HCT116 (cell line): Measurements from ENCODE around the gene EML4. TPM values are rescaled to one million over a fixed set of nuclear protein-coding genes. Genes with fewer than 3 reads are reported as not detected.

Source experiments
- ATAC-seq: fragments of 200-7000 bp; cut with Tn5 transposase; 2 replicates; pipeline ENCODE4 v1.9.1; 2020; ENCODE audit warnings: mild to moderate bottlenecking, moderate library complexity
- BruUV-seq: library from RNA; stranded (reverse); fragments of 400-500 nt; replicated peaks from 2 replicates; lab custom pipeline; 2021; lab: Mats Ljungman, UMichigan
- CTCF ChIA-PET: fragments of 300-600 bp; sonication (Branson Sonifier 250); formaldehyde crosslinking; loops from one replicate; lab custom pipeline; 2021; ENCODE audit warnings: antibody characterized with exemption; lab: Charles Lee
- POLR2A ChIA-PET: fragments of 300-600, 350-600 bp; sonication (Branson Sonifier 250); formaldehyde crosslinking; loops from one replicate; lab custom pipeline; 2021; ENCODE audit warnings: antibody characterized with exemption; lab: Charles Lee
- RAD21 ChIA-PET, 2 experiments: fragments of 300-600 bp; sonication (Branson Sonifier 250); formaldehyde crosslinking; loops; one replicate each; lab custom pipeline; 2023; ENCODE audit warnings: low total read pairs in 2 of 2; ENCODE audit not compliant: uncharacterized antibody in 2 of 2, unreplicated experiment in 2 of 2, low non-redundant PET in 1 of 2; lab: Charles Lee
- DNase-seq: peaks from one replicate; pipeline ENCODE4 v3.0.0-alpha.2; 2010; ENCODE audit warnings: low read depth, low spot score
- H2AFZ ChIP-seq: fragments of 200-600 bp; shearing (Covaris generic), sonication (generic); 2 replicates; pipeline ENCODE4 v1.6.1; 2017; ENCODE audit warnings: low read depth, mixed run types, mixed read lengths, antibody characterized with exemption, low read length; ENCODE audit not compliant: poor library complexity, severe bottlenecking
- H3K27ac ChIP-seq: 2 replicates; pipeline ENCODE4 v1.5.1; 2012; ENCODE audit warnings: low read depth, low read length
- H3K27me3 ChIP-seq: fragments of 200-600 bp; sonication (generic); 2 replicates; pipeline ENCODE4 v1.6.1; 2016; ENCODE audit warnings: mixed run types, low read length, mixed read lengths; ENCODE audit not compliant: insufficient read depth
- H3K36me3 ChIP-seq, 2 experiments: fragments of 200-500 bp in 1 of 2; fragments of 200-600 bp in 1 of 2; sonication (Bioruptor generic) in 1 of 2; sonication (generic) in 1 of 2; 2 replicates each; pipeline versions ENCODE4 v1.5.1 to v1.6.1; 2014 to 2016; ENCODE audit warnings: low read length in 2 of 2, inconsistent platforms in 1 of 2, mixed read lengths in 1 of 2, mixed run types in 1 of 2; ENCODE audit not compliant: insufficient read depth in 2 of 2, control insufficient read depth in 1 of 2
- H3K4me1 ChIP-seq, 2 experiments: fragments of 200-600 bp in 1 of 2; sonication (generic) in 1 of 2; 2 replicates each; pipeline versions ENCODE4 v1.5.1 to v1.6.1; 2012 to 2017; ENCODE audit warnings: low read length in 2 of 2, inconsistent platforms in 1 of 2, mild to moderate bottlenecking in 1 of 2, mixed read lengths in 1 of 2, mixed run types in 1 of 2, moderate library complexity in 1 of 2; ENCODE audit not compliant: insufficient read depth in 2 of 2, control insufficient read depth in 1 of 2
- H3K4me2 ChIP-seq: fragments of 200-600 bp; sonication (generic); 2 replicates; pipeline ENCODE4 v1.6.1; 2017; ENCODE audit warnings: mixed run types, low read length, mixed read lengths
- H3K4me3 ChIP-seq, 2 experiments: fragments of 200-600 bp in 1 of 2; sonication (generic) in 1 of 2; replicated peaks in 1 of 2; 2 replicates each; pipeline ENCODE4 v1.5.1; 2011 to 2016; ENCODE audit warnings: low read length in 2 of 2, control low read depth in 1 of 2, low read depth in 1 of 2, mild to moderate bottlenecking in 1 of 2, mixed read lengths in 1 of 2, mixed run types in 1 of 2
- H3K79me2 ChIP-seq: fragments of 200-600 bp; sonication (generic); 2 replicates; pipeline ENCODE4 v1.6.1; 2017; ENCODE audit warnings: mild to moderate bottlenecking, mixed run types, low read length, moderate library complexity, mixed read lengths; ENCODE audit not compliant: insufficient read depth
- H3K9ac ChIP-seq: fragments of 200-600 bp; sonication (generic); 2 replicates; pipeline ENCODE4 v1.6.1; 2016; ENCODE audit warnings: low read length, mixed read lengths
- H3K9me2 ChIP-seq: fragments of 200-600 bp; sonication (generic), shearing (Covaris generic); 2 replicates; pipeline ENCODE4 v1.6.1; 2017; ENCODE audit warnings: mixed run types, mild to moderate bottlenecking, moderate library complexity; ENCODE audit not compliant: insufficient read depth
- H3K9me3 ChIP-seq, 2 experiments: fragments of 200-500 bp in 1 of 2; fragments of 200-600 bp in 1 of 2; sonication (Bioruptor generic) in 1 of 2; sonication (generic) in 1 of 2; 2 replicates each; pipeline ENCODE4 v1.6.1; 2014 to 2017; ENCODE audit warnings: low read length in 2 of 2, mixed read lengths in 2 of 2, inconsistent platforms in 1 of 2, low read depth in 1 of 2, mild to moderate bottlenecking in 1 of 2, mixed run types in 1 of 2, moderate library complexity in 1 of 2; ENCODE audit not compliant: control insufficient read depth in 1 of 2, insufficient read depth in 1 of 2
- H4K20me1 ChIP-seq: fragments of 200-600 bp; sonication (generic), shearing (Covaris generic); 2 replicates; pipeline ENCODE4 v1.6.1; 2017; ENCODE audit warnings: mixed run types, mild to moderate bottlenecking, moderate library complexity; ENCODE audit not compliant: insufficient read depth
- CEBPB ChIP-seq: IDR thresholded peaks from 2 replicates; pipeline ENCODE4 v1.6.1; 2012; ENCODE audit warnings: low read depth
- EGR1 ChIP-seq: IDR thresholded peaks from 2 replicates; pipeline ENCODE4 v1.6.1; 2012; ENCODE audit warnings: low read depth
- ELF1 ChIP-seq: IDR thresholded peaks from 2 replicates; pipeline ENCODE4 v1.6.1; 2012; ENCODE audit warnings: low read depth, borderline replicate concordance
- EZH2 ChIP-seq: fragments of 200-600 bp; sonication (generic); IDR thresholded peaks from 2 replicates; pipeline ENCODE4 v1.6.1; 2017; ENCODE audit warnings: antibody characterized with exemption, mixed run types
- POLR2AphosphoS5 ChIP-seq: IDR thresholded peaks from 2 replicates; pipeline ENCODE4 v1.6.1; 2011; ENCODE audit warnings: mild to moderate bottlenecking, low read depth, low read length, moderate library complexity
- RAD21 ChIP-seq: IDR thresholded peaks from 2 replicates; pipeline ENCODE4 v1.6.1; 2012; ENCODE audit warnings: low read depth, mild to moderate bottlenecking
- SP1 ChIP-seq: IDR thresholded peaks from 2 replicates; pipeline ENCODE4 v1.6.1; 2012; ENCODE audit warnings: low read depth
- SRF ChIP-seq: IDR thresholded peaks from 2 replicates; pipeline ENCODE4 v1.6.1; 2012; ENCODE audit warnings: low read depth
- TCF7L2 ChIP-seq: IDR thresholded peaks from 2 replicates; pipeline ENCODE4 v1.7.0; 2011; ENCODE audit warnings: borderline replicate concordance, inconsistent platforms; ENCODE audit not compliant: insufficient read depth, insufficient read length; ENCODE audit errors: extremely low read depth
- YY1 ChIP-seq: IDR thresholded peaks from 2 replicates; pipeline ENCODE4 v1.6.1; 2011; ENCODE audit warnings: low read length, low read depth, moderate library complexity, mild to moderate bottlenecking; ENCODE audit not compliant: insufficient replicate concordance; ENCODE audit errors: extremely low read depth
- ZBTB33 ChIP-seq: IDR thresholded peaks from 2 replicates; pipeline ENCODE4 v1.6.1; 2011; ENCODE audit warnings: mild to moderate bottlenecking, low read length, moderate library complexity; ENCODE audit not compliant: insufficient replicate concordance; ENCODE audit errors: extremely low read depth
- ZNF274 ChIP-seq: fragments of 200-500 bp; sonication (Bioruptor generic); IDR thresholded peaks from 2 replicates; pipeline ENCODE4 v1.6.1; 2014; ENCODE audit warnings: mild to moderate bottlenecking, low read depth, low read length, inconsistent platforms
- intact Hi-C: fragments of 100-400 bp; cut with micrococcal nuclease; formaldehyde crosslinking; loops from 2 replicates; pipeline ENCODE4 v1.10.0; 2022
- total RNA-seq: library from RNA; stranded (reverse); gene quantifications from one replicate; pipeline ENCODE4 v1.2.1, GENCODE V29; 2021; ENCODE audit not compliant: unreplicated experiment

The EML4 gene
- total RNA-seq, 1 experiment from 2014 or later: 53.5 TPM

- H3K4me2 ChIP-seq: no peak overlapping the region
- H3K79me2 ChIP-seq: no peaks in the 10 kb centered on the region
- H3K9ac ChIP-seq: no peak overlapping the region
- CTCF ChIA-PET: no interaction called here
- H4K20me1 ChIP-seq: no peaks in the 10 kb centered on the region
- H3K4me1 ChIP-seq: peaks cover 0 to 3% of the 10 kb centered on the region in 2 experiments; a peak in 1 of 4 replicates
- no peaks in the 10 kb centered on the region for H3K27me3 ChIP-seq
- no TSS peak for BruUV-seq
- no peak for DNase-seq
- POLR2A ChIA-PET: no interaction called here
- no peak overlapping the region for H3K27ac ChIP-seq
- ATAC-seq: no peak
- no peak overlapping the region for H2AFZ ChIP-seq
- peaks cover 8 to 9% of the 10 kb centered on the region in 2 experiments; a peak in 2 of 4 replicates for H3K36me3 ChIP-seq
- H3K4me3 ChIP-seq: no peak overlapping the region
- no peaks in the 10 kb centered on the region for H3K9me2 ChIP-seq
- RAD21 ChIA-PET: no interaction called here
- TF ChIP-seq YY1 (no peak), EGR1 (no peak), SP1 (no peak), ELF1 (no peak), EZH2 (no peak), ZNF274 (no peak), POLR2AphosphoS5 (no peak), ZBTB33 (no peak), CEBPB (no peak), TCF7L2 (no peak), RAD21 (no peak), SRF (no peak)
- TF ChIP-seq, all 23 proteins: peak for 0
- H3K9me3 ChIP-seq: no peaks in the 10 kb centered on the region
- intact Hi-C loops: no loop called here
Observed at GRCh38 chr2:42307180-42307579, 138.0 kb downstream of the EML4 start.
